ENCODE measurements around the gene CSNK1G2. TPM values are rescaled to one million over a fixed set of nuclear protein-coding genes. Genes with fewer than 3 reads are reported as not detected.

CSNK1G2 gene
- total and polyA plus RNA-seq, 2 experiments from 2014 or later, result 39.6 to 147 TPM

DNA sequence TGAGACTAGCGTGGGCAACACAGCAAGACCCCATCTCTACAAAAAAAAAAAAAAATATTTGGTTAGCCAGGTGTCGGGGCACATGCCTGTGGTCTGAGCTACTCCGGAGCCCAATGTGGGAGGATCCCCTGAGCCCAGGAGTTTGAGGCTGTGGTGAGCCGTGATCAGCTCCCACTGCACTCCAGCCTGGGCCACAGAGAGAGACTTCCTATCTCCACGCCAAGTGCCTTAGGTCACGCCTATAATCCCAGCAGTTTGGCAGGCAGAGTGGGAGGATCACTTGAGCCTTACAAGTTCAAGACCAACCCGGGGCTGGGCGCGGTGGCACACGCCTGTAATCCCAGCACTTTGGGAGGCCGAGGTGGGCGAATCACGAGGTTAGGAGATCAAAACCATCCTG lies 44.5 kb upstream of the CSNK1G2 start:
- H4K20me1 ChIP-seq (replicated peaks; ENCODE audit: insufficient read depth), result no peaks in the 10 kb centered on the region
- no peak for DNase-seq (ENCODE audit: low spot score)
- no peak overlapping the region for H3K27ac Mint-ChIP-seq

More for the DNA sequence above, 44.5 kb upstream of the CSNK1G2 start:
- TF ChIP-seq CREB1 (CRISPR knock-in tag; IDR thresholded peaks at IDR 0.05; ENCODE audit: low read depth) (no peak), EZH2 (IDR thresholded peaks at IDR 0.05; ENCODE audit: low read depth, unreplicated experiment) (no peak), ZNF331 (CRISPR knock-in tag; IDR thresholded peaks at IDR 0.05; ENCODE audit: low read depth) (no peak), JUNB (IDR thresholded peaks at IDR 0.05; ENCODE audit: unreplicated experiment) (no peak), EZH2phosphoT487 (IDR thresholded peaks at IDR 0.05; ENCODE audit: unreplicated experiment) (no peak), STAT1 (IDR thresholded peaks at IDR 0.05; ENCODE audit: unreplicated experiment) (no peak), ZNF114 (CRISPR knock-in tag; IDR thresholded peaks at IDR 0.05) (no peak), POLR2AphosphoS5 (IDR thresholded peaks at IDR 0.05; ENCODE audit: low read depth) (no peak), NANOG (IDR thresholded peaks at IDR 0.05; ENCODE audit: borderline replicate concordance) (no peak)
- TF ChIP-seq, protein P1, sequence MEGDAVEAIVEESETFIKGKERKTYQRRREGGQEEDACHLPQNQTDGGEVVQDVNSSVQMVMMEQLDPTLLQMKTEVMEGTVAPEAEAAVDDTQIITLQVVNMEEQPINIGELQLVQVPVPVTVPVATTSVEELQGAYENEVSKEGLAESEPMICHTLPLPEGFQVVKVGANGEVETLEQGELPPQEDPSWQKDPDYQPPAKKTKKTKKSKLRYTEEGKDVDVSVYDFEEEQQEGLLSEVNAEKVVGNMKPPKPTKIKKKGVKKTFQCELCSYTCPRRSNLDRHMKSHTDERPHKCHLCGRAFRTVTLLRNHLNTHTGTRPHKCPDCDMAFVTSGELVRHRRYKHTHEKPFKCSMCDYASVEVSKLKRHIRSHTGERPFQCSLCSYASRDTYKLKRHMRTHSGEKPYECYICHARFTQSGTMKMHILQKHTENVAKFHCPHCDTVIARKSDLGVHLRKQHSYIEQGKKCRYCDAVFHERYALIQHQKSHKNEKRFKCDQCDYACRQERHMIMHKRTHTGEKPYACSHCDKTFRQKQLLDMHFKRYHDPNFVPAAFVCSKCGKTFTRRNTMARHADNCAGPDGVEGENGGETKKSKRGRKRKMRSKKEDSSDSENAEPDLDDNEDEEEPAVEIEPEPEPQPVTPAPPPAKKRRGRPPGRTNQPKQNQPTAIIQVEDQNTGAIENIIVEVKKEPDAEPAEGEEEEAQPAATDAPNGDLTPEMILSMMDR (conservative IDR thresholded peaks at IDR 0.05; ENCODE audit: low read depth in 2 of 2), result no peak
- TF ChIP-seq, protein P2, sequence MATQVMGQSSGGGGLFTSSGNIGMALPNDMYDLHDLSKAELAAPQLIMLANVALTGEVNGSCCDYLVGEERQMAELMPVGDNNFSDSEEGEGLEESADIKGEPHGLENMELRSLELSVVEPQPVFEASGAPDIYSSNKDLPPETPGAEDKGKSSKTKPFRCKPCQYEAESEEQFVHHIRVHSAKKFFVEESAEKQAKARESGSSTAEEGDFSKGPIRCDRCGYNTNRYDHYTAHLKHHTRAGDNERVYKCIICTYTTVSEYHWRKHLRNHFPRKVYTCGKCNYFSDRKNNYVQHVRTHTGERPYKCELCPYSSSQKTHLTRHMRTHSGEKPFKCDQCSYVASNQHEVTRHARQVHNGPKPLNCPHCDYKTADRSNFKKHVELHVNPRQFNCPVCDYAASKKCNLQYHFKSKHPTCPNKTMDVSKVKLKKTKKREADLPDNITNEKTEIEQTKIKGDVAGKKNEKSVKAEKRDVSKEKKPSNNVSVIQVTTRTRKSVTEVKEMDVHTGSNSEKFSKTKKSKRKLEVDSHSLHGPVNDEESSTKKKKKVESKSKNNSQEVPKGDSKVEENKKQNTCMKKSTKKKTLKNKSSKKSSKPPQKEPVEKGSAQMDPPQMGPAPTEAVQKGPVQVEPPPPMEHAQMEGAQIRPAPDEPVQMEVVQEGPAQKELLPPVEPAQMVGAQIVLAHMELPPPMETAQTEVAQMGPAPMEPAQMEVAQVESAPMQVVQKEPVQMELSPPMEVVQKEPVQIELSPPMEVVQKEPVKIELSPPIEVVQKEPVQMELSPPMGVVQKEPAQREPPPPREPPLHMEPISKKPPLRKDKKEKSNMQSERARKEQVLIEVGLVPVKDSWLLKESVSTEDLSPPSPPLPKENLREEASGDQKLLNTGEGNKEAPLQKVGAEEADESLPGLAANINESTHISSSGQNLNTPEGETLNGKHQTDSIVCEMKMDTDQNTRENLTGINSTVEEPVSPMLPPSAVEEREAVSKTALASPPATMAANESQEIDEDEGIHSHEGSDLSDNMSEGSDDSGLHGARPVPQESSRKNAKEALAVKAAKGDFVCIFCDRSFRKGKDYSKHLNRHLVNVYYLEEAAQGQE (IDR thresholded peaks at IDR 0.05; ENCODE audit: unreplicated experiment), result no peak
- TF ChIP-seq, protein P3, sequence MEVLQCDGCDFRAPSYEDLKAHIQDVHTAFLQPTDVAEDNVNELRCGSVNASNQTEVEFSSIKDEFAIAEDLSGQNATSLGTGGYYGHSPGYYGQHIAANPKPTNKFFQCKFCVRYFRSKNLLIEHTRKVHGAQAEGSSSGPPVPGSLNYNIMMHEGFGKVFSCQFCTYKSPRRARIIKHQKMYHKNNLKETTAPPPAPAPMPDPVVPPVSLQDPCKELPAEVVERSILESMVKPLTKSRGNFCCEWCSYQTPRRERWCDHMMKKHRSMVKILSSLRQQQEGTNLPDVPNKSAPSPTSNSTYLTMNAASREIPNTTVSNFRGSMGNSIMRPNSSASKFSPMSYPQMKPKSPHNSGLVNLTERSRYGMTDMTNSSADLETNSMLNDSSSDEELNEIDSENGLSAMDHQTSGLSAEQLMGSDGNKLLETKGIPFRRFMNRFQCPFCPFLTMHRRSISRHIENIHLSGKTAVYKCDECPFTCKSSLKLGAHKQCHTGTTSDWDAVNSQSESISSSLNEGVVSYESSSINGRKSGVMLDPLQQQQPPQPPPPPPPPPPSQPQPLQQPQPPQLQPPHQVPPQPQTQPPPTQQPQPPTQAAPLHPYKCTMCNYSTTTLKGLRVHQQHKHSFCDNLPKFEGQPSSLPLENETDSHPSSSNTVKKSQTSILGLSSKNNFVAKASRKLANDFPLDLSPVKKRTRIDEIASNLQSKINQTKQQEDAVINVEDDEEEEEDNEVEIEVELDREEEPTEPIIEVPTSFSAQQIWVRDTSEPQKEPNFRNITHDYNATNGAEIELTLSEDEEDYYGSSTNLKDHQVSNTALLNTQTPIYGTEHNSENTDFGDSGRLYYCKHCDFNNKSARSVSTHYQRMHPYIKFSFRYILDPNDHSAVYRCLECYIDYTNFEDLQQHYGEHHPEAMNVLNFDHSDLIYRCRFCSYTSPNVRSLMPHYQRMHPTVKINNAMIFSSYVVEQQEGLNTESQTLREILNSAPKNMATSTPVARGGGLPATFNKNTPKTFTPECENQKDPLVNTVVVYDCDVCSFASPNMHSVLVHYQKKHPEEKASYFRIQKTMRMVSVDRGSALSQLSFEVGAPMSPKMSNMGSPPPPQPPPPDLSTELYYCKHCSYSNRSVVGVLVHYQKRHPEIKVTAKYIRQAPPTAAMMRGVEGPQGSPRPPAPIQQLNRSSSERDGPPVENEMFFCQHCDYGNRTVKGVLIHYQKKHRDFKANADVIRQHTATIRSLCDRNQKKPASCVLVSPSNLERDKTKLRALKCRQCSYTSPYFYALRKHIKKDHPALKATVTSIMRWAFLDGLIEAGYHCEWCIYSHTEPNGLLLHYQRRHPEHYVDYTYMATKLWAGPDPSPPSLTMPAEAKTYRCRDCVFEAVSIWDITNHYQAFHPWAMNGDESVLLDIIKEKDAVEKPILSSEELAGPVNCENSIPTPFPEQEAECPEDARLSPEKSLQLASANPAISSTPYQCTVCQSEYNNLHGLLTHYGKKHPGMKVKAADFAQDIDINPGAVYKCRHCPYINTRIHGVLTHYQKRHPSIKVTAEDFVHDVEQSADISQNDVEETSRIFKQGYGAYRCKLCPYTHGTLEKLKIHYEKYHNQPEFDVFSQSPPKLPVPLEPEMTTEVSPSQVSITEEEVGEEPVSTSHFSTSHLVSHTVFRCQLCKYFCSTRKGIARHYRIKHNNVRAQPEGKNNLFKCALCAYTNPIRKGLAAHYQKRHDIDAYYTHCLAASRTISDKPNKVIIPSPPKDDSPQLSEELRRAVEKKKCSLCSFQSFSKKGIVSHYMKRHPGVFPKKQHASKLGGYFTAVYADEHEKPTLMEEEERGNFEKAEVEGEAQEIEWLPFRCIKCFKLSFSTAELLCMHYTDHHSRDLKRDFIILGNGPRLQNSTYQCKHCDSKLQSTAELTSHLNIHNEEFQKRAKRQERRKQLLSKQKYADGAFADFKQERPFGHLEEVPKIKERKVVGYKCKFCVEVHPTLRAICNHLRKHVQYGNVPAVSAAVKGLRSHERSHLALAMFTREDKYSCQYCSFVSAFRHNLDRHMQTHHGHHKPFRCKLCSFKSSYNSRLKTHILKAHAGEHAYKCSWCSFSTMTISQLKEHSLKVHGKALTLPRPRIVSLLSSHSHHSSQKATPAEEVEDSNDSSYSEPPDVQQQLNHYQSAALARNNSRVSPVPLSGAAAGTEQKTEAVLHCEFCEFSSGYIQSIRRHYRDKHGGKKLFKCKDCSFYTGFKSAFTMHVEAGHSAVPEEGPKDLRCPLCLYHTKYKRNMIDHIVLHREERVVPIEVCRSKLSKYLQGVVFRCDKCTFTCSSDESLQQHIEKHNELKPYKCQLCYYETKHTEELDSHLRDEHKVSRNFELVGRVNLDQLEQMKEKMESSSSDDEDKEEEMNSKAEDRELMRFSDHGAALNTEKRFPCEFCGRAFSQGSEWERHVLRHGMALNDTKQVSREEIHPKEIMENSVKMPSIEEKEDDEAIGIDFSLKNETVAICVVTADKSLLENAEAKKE (CRISPR knock-in tag; IDR thresholded peaks at IDR 0.05), result no peak
- Histone ChIP-seq H3K27ac (ENCODE audit: low read depth) (no peak overlapping the region), H3K79me2 (replicated peaks; ENCODE audit: insufficient read depth) (no peaks in the 10 kb centered on the region), H3K4me2 (no peak overlapping the region), H2AFZ (no peak overlapping the region), H3K36me3 (ENCODE audit: insufficient read depth) (no peaks in the 10 kb centered on the region), H3K9me2 (ENCODE audit: insufficient read depth) (no peaks in the 10 kb centered on the region), H3K4me3 (no peak overlapping the region), H3K27me3 (ENCODE audit: insufficient read depth) (no peaks in the 10 kb centered on the region), H3K4me1 (ENCODE audit: insufficient read depth) (no peaks in the 10 kb centered on the region), H3F3A (replicated peaks; ENCODE audit: low read depth) (no peaks in the 10 kb centered on the region)
- H3K9me3 Mint-ChIP-seq, result peaks cover 2% of the 10 kb centered on the region; the same call in 1 of the 3 replicates
- H3K4me1 Mint-ChIP-seq, result peaks cover 7% of the 10 kb centered on the region; the same call in 2 of the 3 replicates
- H3K27me3 Mint-ChIP-seq (ENCODE audit: insufficient read depth, low read depth, poor library complexity), result peaks cover 23% of the 10 kb centered on the region
- no peak for ATAC-seq
- H3K36me3 Mint-ChIP-seq (ENCODE audit: low read depth), result no peaks in the 10 kb centered on the region
- H3K4me3 Mint-ChIP-seq, result no peak overlapping the region

Data from GM23338 (cell line).